ENCODE results near the gene ZNF628.

The ZNF628 gene

DNA sequence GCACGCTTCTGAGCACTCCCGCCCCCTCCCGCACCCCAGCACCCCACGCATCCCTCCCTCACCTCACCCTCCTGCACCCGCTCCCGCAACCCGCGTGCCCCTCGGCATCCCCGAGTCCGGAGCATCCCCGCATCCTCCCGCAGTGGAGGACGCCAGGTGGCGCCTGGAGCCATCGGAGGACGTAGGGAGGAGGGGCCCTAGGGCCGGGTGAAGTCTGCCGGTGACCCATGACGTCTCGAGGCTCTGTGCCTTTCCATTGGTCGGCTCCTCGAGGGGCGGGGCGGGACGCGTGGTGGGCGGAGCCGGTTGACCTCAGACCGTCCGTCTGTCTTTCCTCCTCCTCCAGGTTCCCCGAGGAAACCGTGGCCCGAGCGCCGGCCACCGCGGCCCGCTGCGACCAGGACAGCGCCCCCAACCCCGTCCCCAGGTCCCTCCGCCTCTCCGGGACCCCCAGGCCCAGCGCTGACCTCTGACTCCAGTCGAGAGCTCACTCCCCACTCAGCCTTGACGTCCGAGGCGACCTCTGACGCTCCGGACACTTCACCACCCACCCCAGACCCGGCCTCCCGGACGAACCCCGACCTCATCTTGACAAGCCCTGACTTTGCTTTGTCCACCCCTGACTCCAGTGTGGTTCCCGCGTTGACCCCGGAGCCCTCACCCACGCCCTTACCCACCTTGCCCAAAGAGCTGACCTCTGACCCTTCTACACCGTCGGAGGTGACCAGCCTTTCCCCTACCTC, 40.6 kb downstream of the ZNF628 start (continued):
- TF ChIP-seq, protein P1, sequence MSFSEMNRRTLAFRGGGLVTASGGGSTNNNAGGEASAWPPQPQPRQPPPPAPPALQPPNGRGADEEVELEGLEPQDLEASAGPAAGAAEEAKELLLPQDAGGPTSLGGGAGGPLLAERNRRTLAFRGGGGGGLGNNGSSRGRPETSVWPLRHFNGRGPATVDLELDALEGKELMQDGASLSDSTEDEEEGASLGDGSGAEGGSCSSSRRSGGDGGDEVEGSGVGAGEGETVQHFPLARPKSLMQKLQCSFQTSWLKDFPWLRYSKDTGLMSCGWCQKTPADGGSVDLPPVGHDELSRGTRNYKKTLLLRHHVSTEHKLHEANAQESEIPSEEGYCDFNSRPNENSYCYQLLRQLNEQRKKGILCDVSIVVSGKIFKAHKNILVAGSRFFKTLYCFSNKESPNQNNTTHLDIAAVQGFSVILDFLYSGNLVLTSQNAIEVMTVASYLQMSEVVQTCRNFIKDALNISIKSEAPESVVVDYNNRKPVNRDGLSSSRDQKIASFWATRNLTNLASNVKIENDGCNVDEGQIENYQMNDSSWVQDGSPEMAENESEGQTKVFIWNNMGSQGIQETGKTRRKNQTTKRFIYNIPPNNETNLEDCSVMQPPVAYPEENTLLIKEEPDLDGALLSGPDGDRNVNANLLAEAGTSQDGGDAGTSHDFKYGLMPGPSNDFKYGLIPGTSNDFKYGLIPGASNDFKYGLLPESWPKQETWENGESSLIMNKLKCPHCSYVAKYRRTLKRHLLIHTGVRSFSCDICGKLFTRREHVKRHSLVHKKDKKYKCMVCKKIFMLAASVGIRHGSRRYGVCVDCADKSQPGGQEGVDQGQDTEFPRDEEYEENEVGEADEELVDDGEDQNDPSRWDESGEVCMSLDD (tag by site-specific recombination; IDR thresholded peaks at IDR 0.05) = peak; percentile 36
- TF ChIP-seq ZNF335 (tag by site-specific recombination; conservative IDR thresholded peaks at IDR 0.05) = 0 out of 2 replicates have a peak, but pooled peaks have one; percentile 30
- TF ChIP-seq, protein P2, sequence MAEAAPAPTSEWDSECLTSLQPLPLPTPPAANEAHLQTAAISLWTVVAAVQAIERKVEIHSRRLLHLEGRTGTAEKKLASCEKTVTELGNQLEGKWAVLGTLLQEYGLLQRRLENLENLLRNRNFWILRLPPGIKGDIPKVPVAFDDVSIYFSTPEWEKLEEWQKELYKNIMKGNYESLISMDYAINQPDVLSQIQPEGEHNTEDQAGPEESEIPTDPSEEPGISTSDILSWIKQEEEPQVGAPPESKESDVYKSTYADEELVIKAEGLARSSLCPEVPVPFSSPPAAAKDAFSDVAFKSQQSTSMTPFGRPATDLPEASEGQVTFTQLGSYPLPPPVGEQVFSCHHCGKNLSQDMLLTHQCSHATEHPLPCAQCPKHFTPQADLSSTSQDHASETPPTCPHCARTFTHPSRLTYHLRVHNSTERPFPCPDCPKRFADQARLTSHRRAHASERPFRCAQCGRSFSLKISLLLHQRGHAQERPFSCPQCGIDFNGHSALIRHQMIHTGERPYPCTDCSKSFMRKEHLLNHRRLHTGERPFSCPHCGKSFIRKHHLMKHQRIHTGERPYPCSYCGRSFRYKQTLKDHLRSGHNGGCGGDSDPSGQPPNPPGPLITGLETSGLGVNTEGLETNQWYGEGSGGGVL (tag by site-specific recombination; IDR thresholded peaks at IDR 0.05) = peak; percentile 81
- no peak for TF ChIP-seq ZNF23 (tag by site-specific recombination; IDR thresholded peaks at IDR 0.05; ENCODE audit: borderline replicate concordance)
- TF ChIP-seq ZNF776 (tag by site-specific recombination; IDR thresholded peaks at IDR 0.05; ENCODE audit: borderline replicate concordance) = no peak
- TF ChIP-seq, protein P3, sequence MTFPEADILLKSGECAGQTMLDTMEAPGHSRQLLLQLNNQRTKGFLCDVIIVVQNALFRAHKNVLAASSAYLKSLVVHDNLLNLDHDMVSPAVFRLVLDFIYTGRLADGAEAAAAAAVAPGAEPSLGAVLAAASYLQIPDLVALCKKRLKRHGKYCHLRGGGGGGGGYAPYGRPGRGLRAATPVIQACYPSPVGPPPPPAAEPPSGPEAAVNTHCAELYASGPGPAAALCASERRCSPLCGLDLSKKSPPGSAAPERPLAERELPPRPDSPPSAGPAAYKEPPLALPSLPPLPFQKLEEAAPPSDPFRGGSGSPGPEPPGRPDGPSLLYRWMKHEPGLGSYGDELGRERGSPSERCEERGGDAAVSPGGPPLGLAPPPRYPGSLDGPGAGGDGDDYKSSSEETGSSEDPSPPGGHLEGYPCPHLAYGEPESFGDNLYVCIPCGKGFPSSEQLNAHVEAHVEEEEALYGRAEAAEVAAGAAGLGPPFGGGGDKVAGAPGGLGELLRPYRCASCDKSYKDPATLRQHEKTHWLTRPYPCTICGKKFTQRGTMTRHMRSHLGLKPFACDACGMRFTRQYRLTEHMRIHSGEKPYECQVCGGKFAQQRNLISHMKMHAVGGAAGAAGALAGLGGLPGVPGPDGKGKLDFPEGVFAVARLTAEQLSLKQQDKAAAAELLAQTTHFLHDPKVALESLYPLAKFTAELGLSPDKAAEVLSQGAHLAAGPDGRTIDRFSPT (tag by site-specific recombination; IDR thresholded peaks at IDR 0.05) = peak; percentile 93
- no peak for TF ChIP-seq ZNF341 (tag by site-specific recombination; IDR thresholded peaks at IDR 0.05; ENCODE audit: low read depth)
- TF ChIP-seq ZNF664 (tag by site-specific recombination; IDR thresholded peaks at IDR 0.05) = no peak
- no peak for TF ChIP-seq ZNF843 (tag by site-specific recombination; IDR thresholded peaks at IDR 0.05)
- TF ChIP-seq, protein P4, sequence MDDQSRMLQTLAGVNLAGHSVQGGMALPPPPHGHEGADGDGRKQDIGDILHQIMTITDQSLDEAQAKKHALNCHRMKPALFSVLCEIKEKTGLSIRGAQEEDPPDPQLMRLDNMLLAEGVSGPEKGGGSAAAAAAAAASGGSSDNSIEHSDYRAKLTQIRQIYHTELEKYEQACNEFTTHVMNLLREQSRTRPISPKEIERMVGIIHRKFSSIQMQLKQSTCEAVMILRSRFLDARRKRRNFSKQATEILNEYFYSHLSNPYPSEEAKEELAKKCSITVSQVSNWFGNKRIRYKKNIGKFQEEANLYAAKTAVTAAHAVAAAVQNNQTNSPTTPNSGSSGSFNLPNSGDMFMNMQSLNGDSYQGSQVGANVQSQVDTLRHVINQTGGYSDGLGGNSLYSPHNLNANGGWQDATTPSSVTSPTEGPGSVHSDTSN (CRISPR knock-in tag; IDR thresholded peaks at IDR 0.05) = 0 out of 2 replicates have a peak, but pooled peaks have one; percentile 33
- TF ChIP-seq ZNF558 (tag by site-specific recombination; IDR thresholded peaks at IDR 0.05) = no peak
- TF ChIP-seq ZNF211 (tag by site-specific recombination; IDR thresholded peaks at IDR 0.05; ENCODE audit: low read depth) = no peak
- peak; percentile 42; the same call in 1 of the 2 replicates for TF ChIP-seq ZSCAN30 (tag by site-specific recombination; IDR thresholded peaks at IDR 0.05)
- TF ChIP-seq, protein P5, sequence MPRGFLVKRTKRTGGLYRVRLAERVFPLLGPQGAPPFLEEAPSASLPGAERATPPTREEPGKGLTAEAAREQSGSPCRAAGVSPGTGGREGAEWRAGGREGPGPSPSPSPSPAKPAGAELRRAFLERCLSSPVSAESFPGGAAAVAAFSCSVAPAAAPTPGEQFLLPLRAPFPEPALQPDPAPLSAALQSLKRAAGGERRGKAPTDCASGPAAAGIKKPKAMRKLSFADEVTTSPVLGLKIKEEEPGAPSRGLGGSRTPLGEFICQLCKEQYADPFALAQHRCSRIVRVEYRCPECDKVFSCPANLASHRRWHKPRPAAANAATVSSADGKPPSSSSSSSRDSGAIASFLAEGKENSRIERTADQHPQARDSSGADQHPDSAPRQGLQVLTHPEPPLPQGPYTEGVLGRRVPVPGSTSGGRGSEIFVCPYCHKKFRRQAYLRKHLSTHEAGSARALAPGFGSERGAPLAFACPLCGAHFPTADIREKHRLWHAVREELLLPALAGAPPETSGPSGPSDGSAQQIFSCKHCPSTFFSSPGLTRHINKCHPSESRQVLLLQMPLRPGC (tag by site-specific recombination; IDR thresholded peaks at IDR 0.05) = no peak
- no peak for TF ChIP-seq ZNF610 (tag by site-specific recombination; IDR thresholded peaks at IDR 0.05; ENCODE audit: borderline replicate concordance)
- TF ChIP-seq GLIS2 (tag by site-specific recombination; IDR thresholded peaks at IDR 0.05) = peak; percentile 34; the same call in 1 of the 2 replicates
- TF ChIP-seq MEIS1 (CRISPR knock-in tag; IDR thresholded peaks at IDR 0.05; ENCODE audit: borderline replicate concordance) = no peak
- TF ChIP-seq ZBTB8A (tag by site-specific recombination; IDR thresholded peaks at IDR 0.05) = no peak
- no peak for TF ChIP-seq ZNF354C (tag by site-specific recombination; IDR thresholded peaks at IDR 0.05; ENCODE audit: borderline replicate concordance, low read depth)
- TF ChIP-seq SP2 (tag by site-specific recombination; IDR thresholded peaks at IDR 0.05) = peak; percentile 50
- TF ChIP-seq ZNF223 (tag by site-specific recombination; IDR thresholded peaks at IDR 0.05) = no peak
- TF ChIP-seq, protein P6, sequence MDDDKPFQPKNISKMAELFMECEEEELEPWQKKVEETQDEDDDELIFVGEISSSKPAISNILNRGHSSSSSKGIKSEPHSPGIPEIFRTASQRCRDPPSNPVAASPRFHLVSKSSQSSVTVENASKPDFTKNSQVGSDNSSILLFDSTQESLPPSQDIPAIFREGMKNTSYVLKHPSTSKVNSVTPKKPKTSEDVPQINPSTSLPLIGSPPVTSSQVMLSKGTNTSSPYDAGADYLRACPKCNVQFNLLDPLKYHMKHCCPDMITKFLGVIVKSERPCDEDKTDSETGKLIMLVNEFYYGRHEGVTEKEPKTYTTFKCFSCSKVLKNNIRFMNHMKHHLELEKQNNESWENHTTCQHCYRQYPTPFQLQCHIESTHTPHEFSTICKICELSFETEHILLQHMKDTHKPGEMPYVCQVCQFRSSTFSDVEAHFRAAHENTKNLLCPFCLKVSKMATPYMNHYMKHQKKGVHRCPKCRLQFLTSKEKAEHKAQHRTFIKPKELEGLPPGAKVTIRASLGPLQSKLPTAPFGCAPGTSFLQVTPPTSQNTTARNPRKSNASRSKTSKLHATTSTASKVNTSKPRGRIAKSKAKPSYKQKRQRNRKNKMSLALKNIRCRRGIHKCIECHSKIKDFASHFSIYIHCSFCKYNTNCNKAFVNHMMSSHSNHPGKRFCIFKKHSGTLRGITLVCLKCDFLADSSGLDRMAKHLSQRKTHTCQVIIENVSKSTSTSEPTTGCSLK (tag by site-specific recombination; IDR thresholded peaks at IDR 0.05) = no peak
- TF ChIP-seq, protein P7, sequence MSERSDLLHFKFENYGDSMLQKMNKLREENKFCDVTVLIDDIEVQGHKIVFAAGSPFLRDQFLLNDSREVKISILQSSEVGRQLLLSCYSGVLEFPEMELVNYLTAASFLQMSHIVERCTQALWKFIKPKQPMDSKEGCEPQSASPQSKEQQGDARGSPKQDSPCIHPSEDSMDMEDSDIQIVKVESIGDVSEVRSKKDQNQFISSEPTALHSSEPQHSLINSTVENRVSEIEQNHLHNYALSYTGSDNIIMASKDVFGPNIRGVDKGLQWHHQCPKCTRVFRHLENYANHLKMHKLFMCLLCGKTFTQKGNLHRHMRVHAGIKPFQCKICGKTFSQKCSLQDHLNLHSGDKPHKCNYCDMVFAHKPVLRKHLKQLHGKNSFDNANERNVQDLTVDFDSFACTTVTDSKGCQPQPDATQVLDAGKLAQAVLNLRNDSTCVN (tag by site-specific recombination; optimal IDR thresholded peaks at IDR 0.05) = peak; percentile 65
- TF ChIP-seq, protein P8, sequence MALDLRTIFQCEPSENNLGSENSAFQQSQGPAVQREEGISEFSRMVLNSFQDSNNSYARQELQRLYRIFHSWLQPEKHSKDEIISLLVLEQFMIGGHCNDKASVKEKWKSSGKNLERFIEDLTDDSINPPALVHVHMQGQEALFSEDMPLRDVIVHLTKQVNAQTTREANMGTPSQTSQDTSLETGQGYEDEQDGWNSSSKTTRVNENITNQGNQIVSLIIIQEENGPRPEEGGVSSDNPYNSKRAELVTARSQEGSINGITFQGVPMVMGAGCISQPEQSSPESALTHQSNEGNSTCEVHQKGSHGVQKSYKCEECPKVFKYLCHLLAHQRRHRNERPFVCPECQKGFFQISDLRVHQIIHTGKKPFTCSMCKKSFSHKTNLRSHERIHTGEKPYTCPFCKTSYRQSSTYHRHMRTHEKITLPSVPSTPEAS (tag by site-specific recombination; IDR thresholded peaks at IDR 0.05) = no peak; the same call in 1 of the 2 replicates

Measured in HEK293 (cell line).